HG02970 (cell line): ENCODE measurements around the gene ADAMTS14.

ENCODE experiments used
- ATAC-seq: cut with Tn5 transposase; IDR thresholded peaks from one replicate; pipeline ENCODE4 v1.9.1; 2021; ENCODE audit warnings: mild to moderate bottlenecking, moderate library complexity, moderate number of reproducible peaks; ENCODE audit not compliant: unreplicated experiment, low FRiP score

Gene ADAMTS14

DNA sequence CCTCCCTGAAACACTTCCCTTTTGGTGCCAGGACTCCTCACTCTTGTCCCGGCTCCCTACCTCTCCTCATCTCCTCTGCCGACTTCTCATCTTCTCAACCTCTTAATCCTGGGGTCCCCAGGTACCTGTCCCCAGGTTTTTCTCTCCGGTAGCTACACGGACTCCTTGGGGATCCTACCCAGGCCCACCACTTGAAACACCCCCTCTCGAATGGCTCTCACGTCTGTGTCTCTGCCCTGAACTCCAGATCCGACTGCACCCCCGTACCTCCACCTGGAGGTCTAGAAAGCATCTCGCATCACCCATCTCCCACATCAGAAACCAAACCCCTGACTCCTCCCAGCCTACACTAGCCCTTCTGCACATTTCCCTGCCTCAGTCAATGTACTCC is 108.1 kb downstream of the ADAMTS14 start:
- no peak for ATAC-seq

GRCh38 chr10:70780772-70781171 is 108.5 kb downstream of the ADAMTS14 start:
- no peak for ATAC-seq

GRCh38 chr10:70781461-70782051 is 109.2 kb downstream of the ADAMTS14 start:
- no peak for ATAC-seq

GRCh38 chr10:70782086-70782745 is 109.9 kb downstream of the ADAMTS14 start:
- ATAC-seq, result no peak

GRCh38 chr10:70782746-70783680 is 110.7 kb downstream of the ADAMTS14 start:
- ATAC-seq, result no peak

DNA sequence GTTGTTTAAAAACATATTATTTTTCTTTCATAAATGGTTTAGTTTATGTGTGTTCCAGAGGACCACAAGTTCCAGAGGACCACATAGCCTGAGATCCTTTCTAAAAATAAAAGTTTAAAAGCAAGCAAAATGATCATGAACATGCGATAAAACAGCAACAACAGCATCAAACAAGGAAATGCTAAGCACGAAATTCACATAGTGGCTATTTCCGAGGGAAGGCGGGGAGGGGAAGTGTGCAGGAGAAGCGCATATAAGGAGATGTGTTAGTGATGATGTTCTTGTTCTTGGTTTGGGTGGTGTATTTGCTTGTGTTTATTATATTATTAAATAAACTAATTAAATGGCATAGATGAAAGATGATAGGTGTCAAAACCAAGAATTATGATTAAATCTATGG is 111.7 kb downstream of the ADAMTS14 start:
- no peak for ATAC-seq

DNA sequence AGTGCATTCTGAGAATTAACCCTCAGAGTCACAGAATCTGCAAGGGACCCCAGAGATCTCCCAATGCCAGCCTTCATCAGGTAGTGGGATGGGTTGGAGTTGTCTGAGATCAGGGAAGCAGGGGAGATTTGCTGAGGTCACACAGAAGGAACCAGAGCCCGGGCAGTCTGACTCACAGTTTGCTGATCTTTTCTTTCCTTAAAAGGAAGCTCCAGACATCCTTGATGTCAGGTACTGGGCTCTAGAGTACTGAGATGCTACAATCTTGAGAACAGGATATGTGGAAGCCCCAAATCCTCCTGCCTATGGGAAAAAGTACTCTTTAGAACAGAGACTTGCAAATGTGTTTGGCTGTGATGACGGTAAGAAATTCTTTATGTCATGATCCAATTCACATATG is 112.2 kb downstream of the ADAMTS14 start:
- ATAC-seq, result no peak

DNA sequence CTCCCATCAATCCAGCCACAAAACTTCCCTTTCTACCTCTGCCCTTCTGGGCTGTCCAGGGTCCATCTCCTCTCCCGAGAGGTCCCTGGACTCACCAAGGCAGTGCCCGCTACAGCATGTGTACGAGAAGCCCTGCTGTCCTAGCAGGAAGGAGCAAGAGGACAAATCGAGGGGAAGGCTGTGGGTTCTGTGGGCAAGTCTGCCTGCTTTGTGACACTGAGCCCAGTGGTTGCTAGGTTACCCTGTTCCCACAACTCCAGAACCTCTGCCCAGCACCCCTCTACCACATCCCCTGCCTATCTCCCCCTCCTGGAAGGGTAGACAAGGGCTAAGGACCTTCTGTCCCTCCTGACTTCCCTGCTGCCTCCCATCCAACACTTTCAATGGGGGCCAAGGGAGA is 112.9 kb downstream of the ADAMTS14 start, which contains the start of gene TBATA:
TBATA (minus strand) TSS at position 188 of the 400 bp plus-strand sequence. CDS start 1,998 bp downstream, outside the sequence.
- no peak for ATAC-seq

- ATAC-seq, result no peak
Observed at GRCh38 chr10:70786799-70787415, 114.6 kb downstream of the ADAMTS14 start.

DNA sequence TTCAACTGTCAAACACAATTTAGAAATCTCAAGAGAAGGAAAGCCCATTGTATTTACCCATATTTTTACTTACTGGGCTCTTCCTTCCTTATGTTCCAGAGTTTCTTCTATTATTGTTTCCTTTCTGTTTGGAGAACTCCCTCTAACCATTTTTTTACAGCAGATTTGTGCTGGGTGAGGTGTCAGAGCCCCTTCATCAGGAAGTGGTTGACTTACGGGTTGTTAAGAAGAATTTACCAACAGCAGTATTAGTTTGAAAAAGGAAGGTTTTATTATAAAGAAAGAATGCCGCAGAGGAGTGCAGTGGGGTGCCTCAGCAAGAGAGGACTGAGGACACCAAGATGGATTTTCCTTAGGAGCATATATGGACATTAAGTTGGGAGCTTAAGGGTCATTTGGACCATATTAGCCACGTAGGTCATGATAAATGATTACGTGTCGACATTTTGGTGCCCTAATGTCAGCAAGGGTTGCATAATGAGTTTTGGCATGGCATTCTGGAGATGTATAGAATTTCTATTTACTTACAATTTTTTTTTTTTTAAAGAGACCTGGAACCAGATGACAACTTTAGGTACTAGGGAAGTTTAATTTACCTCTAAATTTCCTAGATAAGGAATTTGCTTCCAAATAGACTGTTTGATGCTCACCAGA is 119.2 kb downstream of the ADAMTS14 start:
- no peak for ATAC-seq

DNA sequence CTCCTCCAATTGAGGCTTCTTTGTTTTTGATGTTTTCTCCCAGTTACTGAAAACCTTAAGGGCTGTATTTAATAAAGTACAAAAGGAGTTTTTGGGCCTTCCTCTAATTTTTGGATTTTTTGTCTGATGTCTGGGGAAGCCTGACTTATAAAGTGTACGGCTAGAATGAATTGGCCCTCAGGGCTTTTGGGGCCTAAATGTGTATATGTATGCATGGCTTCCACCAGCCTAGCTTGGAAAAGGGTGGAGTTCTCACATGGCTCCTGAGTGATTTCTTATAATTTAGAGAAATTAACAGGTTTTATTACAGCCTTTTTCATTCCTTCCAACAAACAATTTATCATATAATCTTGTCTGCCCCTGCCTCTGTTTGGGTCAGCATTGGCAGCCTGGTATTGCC is 123.3 kb downstream of the ADAMTS14 start:
- ATAC-seq, result no peak

GRCh38 chr10:70797840-70798239 is 125.5 kb downstream of the ADAMTS14 start:
- ATAC-seq, result no peak

DNA sequence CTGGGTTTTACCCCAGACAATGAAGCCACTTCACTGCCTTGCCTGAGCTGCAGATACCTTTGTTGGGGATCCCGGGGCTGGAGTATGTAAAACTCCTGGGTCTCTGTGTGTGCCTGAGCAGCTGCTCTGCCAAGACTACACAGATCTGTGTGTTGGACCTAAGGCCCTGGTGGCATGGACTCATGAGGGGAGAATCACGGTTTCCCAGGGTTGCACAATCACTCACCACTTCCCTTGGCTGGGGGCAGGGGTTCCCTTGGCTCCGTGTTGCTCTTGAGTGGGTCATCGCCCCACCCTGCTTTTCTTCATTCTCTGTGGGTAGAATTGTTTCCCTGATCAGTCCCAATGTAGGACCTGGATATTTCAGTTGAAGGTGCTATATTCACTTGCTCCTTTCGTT is 126.8 kb downstream of the ADAMTS14 start:
- ATAC-seq, result no peak

GRCh38 chr10:70801854-70802253 is 129.5 kb downstream of the ADAMTS14 start:
- ATAC-seq, result no peak

GRCh38 chr10:70803775-70804420 is 131.6 kb downstream of the ADAMTS14 start:
- ATAC-seq, result no peak

GRCh38 chr10:70804421-70804808 is 132.1 kb downstream of the ADAMTS14 start:
- ATAC-seq, result no peak

- ATAC-seq, result no peak
Observed at GRCh38 chr10:70805619-70806215, 133.4 kb downstream of the ADAMTS14 start.

DNA sequence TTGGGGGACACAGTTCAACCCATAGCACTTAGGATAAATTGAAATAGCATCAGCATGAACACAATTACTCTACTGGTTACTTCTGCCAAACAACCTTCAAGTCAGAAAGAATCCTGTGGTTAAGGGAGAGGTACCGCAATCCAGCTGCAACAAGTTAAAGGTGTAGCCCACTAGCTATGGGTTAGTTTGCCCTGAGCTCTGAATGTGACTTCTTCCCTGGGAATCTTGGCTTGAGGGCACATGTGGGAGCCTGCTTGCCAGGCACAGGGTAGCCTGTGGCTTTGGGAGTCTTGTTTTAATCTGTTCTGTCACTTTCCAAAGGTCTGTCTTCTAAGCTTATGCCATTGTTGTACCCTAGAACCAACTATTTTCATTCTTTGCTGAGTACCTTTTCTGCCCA is 134.5 kb downstream of the ADAMTS14 start:
- no peak for ATAC-seq

GRCh38 chr10:70807556-70807955 is 135.2 kb downstream of the ADAMTS14 start:
- no peak for ATAC-seq
